Activated B cell treated with CpG ODN at 0.5 μM for 24 hours (primary cell): ENCODE measurements around the gene PTPN2. TPM values are rescaled to one million over a fixed set of nuclear protein-coding genes. Genes with fewer than 3 reads are reported as not detected.

Experiments
- ATAC-seq: fragments of 200-7000 bp; cut with Tn5 transposase; one replicate; pipeline ENCODE4 v1.10.0; 2021; ENCODE audit warnings: low read depth, mild to moderate bottlenecking, moderate library complexity
- CTCF ChIA-PET: fragments of 350-600 bp; sonication (Branson Sonifier 250); formaldehyde crosslinking; loops from one replicate; lab custom pipeline; 2021; ENCODE audit warnings: antibody characterized with exemption; lab: Charles Lee
- POLR2A ChIA-PET: fragments of 350-600 bp; sonication (Branson Sonifier 250); formaldehyde crosslinking; loops from one replicate; lab custom pipeline; 2021; ENCODE audit warnings: antibody characterized with exemption; lab: Charles Lee
- DNase-seq: peaks from one replicate; pipeline ENCODE4 v3.0.0; 2022
- H3K27ac Mint-ChIP-seq: one replicate; pipeline ENCODE4 v1.8.0; 2020; ENCODE audit warnings: mixed read lengths
- H3K27me3 Mint-ChIP-seq: one replicate; pipeline ENCODE4 v1.8.0; 2021; ENCODE audit warnings: mixed read lengths
- H3K36me3 Mint-ChIP-seq: one replicate; pipeline ENCODE4 v1.8.0; 2021; ENCODE audit warnings: low read depth, mixed read lengths
- H3K4me1 Mint-ChIP-seq: one replicate; pipeline ENCODE4 v1.8.0; 2021; ENCODE audit warnings: mixed read lengths
- H3K4me3 Mint-ChIP-seq: one replicate; pipeline ENCODE4 v1.8.0; 2020; ENCODE audit warnings: mild to moderate bottlenecking, mixed read lengths
- H3K9me3 Mint-ChIP-seq: one replicate; pipeline ENCODE4 v1.8.0; 2020; ENCODE audit warnings: mixed read lengths
- intact Hi-C: fragments of 100-400 bp; cut with micrococcal nuclease; formaldehyde crosslinking; loops from one replicate; pipeline ENCODE4 v1.15.1; 2024
- total RNA-seq: library from RNA; stranded (reverse); gene quantifications from 2 replicates; pipeline ENCODE4 v1.2.3, GENCODE V29; 2022
- TF ChIP-seq, protein P1 (sequence below): fragments of 200-600 bp; IDR thresholded peaks from one replicate; pipeline ENCODE4 v1.8.0; 2022; ENCODE audit warnings: antibody characterized with exemption, mild to moderate bottlenecking

The PTPN2 gene
- total RNA-seq, 1 donor from 2014 or later: 76.5 TPM

- ChIA-PET POLR2A (interaction anchor here (0.6 to 2.2 kb wide), 2 partner anchors 28 to 183 kb away, joined by 3 to 14 read pairs; partner anchors contain the start of gene PTPN2), CTCF (interaction anchor here (1.1 kb wide), 1 partner anchor 19 kb away, joined by 3 read pairs; no protein-coding TSS in a partner anchor)
- Mint-ChIP-seq H3K36me3 (no peaks in the 10 kb centered on the region), H3K4me3 (peak overlapping the region; percentile 78), H3K9me3 (peaks cover 2% of the 10 kb centered on the region), H3K4me1 (peaks cover 4% of the 10 kb centered on the region), H3K27me3 (peaks cover 4% of the 10 kb centered on the region), H3K27ac (no peak overlapping the region)
- ATAC-seq (no peak), DNase-seq (no peak)
- intact Hi-C loops: loop anchor here (1.0 to 2.0 kb wide), 2 partner anchors 25 to 35 kb away; no protein-coding TSS in a partner anchor
- TF ChIP-seq, protein P1, sequence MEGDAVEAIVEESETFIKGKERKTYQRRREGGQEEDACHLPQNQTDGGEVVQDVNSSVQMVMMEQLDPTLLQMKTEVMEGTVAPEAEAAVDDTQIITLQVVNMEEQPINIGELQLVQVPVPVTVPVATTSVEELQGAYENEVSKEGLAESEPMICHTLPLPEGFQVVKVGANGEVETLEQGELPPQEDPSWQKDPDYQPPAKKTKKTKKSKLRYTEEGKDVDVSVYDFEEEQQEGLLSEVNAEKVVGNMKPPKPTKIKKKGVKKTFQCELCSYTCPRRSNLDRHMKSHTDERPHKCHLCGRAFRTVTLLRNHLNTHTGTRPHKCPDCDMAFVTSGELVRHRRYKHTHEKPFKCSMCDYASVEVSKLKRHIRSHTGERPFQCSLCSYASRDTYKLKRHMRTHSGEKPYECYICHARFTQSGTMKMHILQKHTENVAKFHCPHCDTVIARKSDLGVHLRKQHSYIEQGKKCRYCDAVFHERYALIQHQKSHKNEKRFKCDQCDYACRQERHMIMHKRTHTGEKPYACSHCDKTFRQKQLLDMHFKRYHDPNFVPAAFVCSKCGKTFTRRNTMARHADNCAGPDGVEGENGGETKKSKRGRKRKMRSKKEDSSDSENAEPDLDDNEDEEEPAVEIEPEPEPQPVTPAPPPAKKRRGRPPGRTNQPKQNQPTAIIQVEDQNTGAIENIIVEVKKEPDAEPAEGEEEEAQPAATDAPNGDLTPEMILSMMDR: no peak
These were observed 28.1 kb upstream of the PTPN2 start for GRCh38 chr18:12911929-12912703.

- peak; percentile 59 for DNase-seq
- CTCF ChIA-PET: interaction anchor here (0.6 to 1.1 kb wide), 2 partner anchors 17 to 18 kb away, joined by 3 read pairs; no protein-coding TSS in a partner anchor
- Mint-ChIP-seq H3K27ac (no peak overlapping the region), H3K4me3 (peak overlapping the region; percentile 78), H3K9me3 (peaks cover 2% of the 10 kb centered on the region), H3K4me1 (peaks cover 4% of the 10 kb centered on the region), H3K27me3 (peaks cover 5% of the 10 kb centered on the region), H3K36me3 (no peaks in the 10 kb centered on the region)
- intact Hi-C loops: loop anchor here (1.0 to 2.0 kb wide), 2 partner anchors 24 to 36 kb away; no protein-coding TSS in a partner anchor
- peak; percentile 93 for ATAC-seq
- TF ChIP-seq, protein P1: no peak
- POLR2A ChIA-PET: interaction anchor here (0.6 to 2.2 kb wide), 3 partner anchors 26 to 183 kb away, joined by 3 to 14 read pairs (median 3); partner anchors contain the start of gene PTPN2
These were observed 27.2 kb upstream of the PTPN2 start for GRCh38 chr18:12911025-12911928.

DNA sequence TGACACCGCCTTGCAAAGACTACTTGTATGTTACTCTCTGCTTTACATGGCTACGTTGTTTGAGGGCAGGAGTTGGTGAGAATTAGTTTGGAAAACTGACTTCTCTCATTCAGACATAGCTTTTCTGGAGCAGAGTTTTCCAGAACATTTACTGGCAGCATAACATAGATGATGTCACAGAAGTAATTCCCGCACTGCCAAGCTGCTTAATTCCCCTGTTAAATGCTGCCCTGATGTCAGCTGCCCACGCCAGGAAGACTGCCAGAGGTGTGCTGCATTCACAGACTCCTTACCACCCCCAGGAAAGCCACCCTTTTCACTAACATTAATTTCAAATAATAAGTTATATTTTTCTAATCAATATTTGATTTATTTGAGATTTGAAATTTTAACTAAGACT, 24.7 kb upstream of the PTPN2 start:
- ATAC-seq (no peak), DNase-seq (no peak)
- H3K4me3 Mint-ChIP-seq: no peak overlapping the region
- H3K9me3 Mint-ChIP-seq: no peaks in the 10 kb centered on the region
- POLR2A ChIA-PET: no interaction called here
- peaks cover 7% of the 10 kb centered on the region for H3K27me3 Mint-ChIP-seq
- H3K27ac Mint-ChIP-seq: no peak overlapping the region
- TF ChIP-seq, protein P1: no peak
- CTCF ChIA-PET: no interaction called here
- H3K4me1 Mint-ChIP-seq: peaks cover 4% of the 10 kb centered on the region
- H3K36me3 Mint-ChIP-seq: no peaks in the 10 kb centered on the region
- intact Hi-C loops: no loop called here

DNA sequence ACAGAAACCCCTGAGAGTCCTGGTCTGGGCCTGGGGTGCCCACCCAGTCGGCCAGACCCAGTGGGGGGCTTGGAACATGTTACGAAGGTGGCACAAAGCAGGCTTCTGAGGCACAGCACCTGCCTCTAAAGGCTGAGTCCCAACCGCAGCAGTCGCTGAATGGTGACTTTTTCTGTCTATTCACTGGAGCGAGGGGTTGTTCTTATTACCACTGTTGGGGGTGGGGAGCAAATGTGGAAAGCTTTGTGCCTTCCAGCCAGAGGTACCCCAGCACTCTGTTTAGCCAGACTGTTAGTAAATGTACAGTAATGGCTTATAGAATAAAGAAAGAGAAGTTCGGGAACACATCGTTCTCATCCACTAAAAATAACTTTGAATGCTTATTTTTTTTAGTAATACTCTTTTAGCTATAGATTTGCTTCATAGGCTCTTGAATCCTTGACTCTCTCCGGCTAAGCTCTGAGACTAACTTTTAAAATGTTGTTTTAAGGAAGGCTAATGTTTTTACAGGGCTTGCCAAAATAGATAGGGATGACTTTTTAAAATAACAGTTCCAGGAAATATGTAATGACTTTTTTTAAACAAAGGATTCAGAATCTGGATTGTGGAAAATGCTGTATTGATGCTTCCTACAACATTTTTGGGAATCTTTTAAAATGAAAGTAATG, 23.4 kb upstream of the PTPN2 start:
- DNase-seq: no peak

More for the DNA sequence above, 23.4 kb upstream of the PTPN2 start:
- TF ChIP-seq, protein P1: no peak
- Mint-ChIP-seq H3K27ac (no peak overlapping the region), H3K9me3 (no peaks in the 10 kb centered on the region), H3K4me1 (peaks cover 4% of the 10 kb centered on the region), H3K4me3 (no peak overlapping the region), H3K27me3 (peaks cover 9% of the 10 kb centered on the region), H3K36me3 (no peaks in the 10 kb centered on the region)
- ATAC-seq: no peak
- ChIA-PET CTCF (interaction anchor here (1.5 kb wide), 1 partner anchor 14 kb away, joined by 5 read pairs; no protein-coding TSS in a partner anchor), POLR2A (no interaction called here)
- intact Hi-C loops: no loop called here
